Uterus (tissue), 4 donors: Measurements from ENCODE around the gene TMEM40. TPM values are rescaled to one million over a fixed set of nuclear protein-coding genes. Genes with fewer than 3 reads are reported as not detected.

Experiments
- DNase-seq, 2 donors: peaks; one replicate each; pipeline ENCODE4 v3.0.0-alpha.2; 2019 to 2020
- H3K27ac ChIP-seq, 2 donors: fragments of 200-600 bp; sonication (generic); 1 replicate in 1 of 2; 2 replicates in 1 of 2; pipeline ENCODE4 v1.5.1; 2016 to 2018
- H3K27me3 ChIP-seq, 2 donors: fragments of 200-600 bp; sonication (generic); one replicate each; pipeline ENCODE4 v1.5.1; 2018 to 2019; ENCODE audit warnings: control low read depth in 1 of 2
- H3K36me3 ChIP-seq, 2 donors: fragments of 200-600 bp; sonication (generic); one replicate each; pipeline ENCODE4 v1.5.1; 2019; ENCODE audit warnings: control low read depth in 1 of 2
- H3K4me1 ChIP-seq, 2 donors: fragments of 200-600 bp; sonication (generic); one replicate each; pipeline ENCODE4 v1.5.1; 2018 to 2019; ENCODE audit warnings: control low read depth in 1 of 2
- H3K4me3 ChIP-seq, 2 donors: fragments of 200-600 bp; sonication (generic); 1 replicate in 1 of 2; 2 replicates in 1 of 2; pipeline ENCODE4 v1.5.1; 2018 to 2019; ENCODE audit warnings: mild to moderate bottlenecking in 1 of 2
- H3K9me3 ChIP-seq, 2 donors: fragments of 200-600 bp; sonication (generic); one replicate each; pipeline ENCODE4 v1.5.1; 2019; ENCODE audit warnings: control low read depth in 1 of 2
- CTCF ChIP-seq, 4 experiments: fragments of 200-600 bp in 2 of 4; fragments of 450-650 bp in 2 of 4; sonication (generic) in 2 of 4; IDR thresholded peaks; one replicate each; pipeline ENCODE4 v1.5.1; 2016 to 2019; ENCODE audit warnings: antibody characterized with exemption in 4 of 4, mild to moderate bottlenecking in 2 of 4, moderate library complexity in 1 of 4
- POLR2A ChIP-seq, 2 donors: fragments of 450-650 bp; IDR thresholded peaks; one replicate each; pipeline ENCODE4 v1.6.1; 2016; ENCODE audit warnings: antibody characterized with exemption in 2 of 2, mild to moderate bottlenecking in 1 of 2, moderate library complexity in 1 of 2
- intact Hi-C: fragments of 100-400 bp; cut with DNase I; formaldehyde crosslinking; loops from one replicate; pipeline ENCODE4 v1.15.1; 2023; ENCODE audit warnings: low total_unique reads
- total RNA-seq, 4 donors: library from RNA; depleted of rRNA in 3 of 4; stranded (reverse); fragments of >200 nt in 3 of 4; gene quantifications; one replicate each; pipeline versions ENCODE4 v1.1.0 to v1.2.4, GENCODE V29; 2014 to 2023
- donor health status: DM: yes; HTN: yes; CAD: no.

The TMEM40 gene
- total RNA-seq, 4 donors from 2014 or later = not detected

GRCh38 chr3:12708584-12709192, 50.4 kb downstream of the TMEM40 start:
- H3K4me1 ChIP-seq = no peaks in the 10 kb centered on the region
- peak; percentile 35 to 36 for DNase-seq
- no peaks in the 10 kb centered on the region for H3K9me3 ChIP-seq

GRCh38 chr3:12707449-12707848, 51.6 kb downstream of the TMEM40 start:
- Histone ChIP-seq H3K9me3 (no peaks in the 10 kb centered on the region), H3K36me3 (no peaks in the 10 kb centered on the region), H3K4me1 (no peaks in the 10 kb centered on the region), H3K27me3 (no peaks in the 10 kb centered on the region), H3K27ac (no peak overlapping the region), H3K4me3 (no peak overlapping the region)
- DNase-seq = no peak
- TF ChIP-seq POLR2A (IDR thresholded peaks at IDR 0.05) (no peak), CTCF (IDR thresholded peaks at IDR 0.05) (no peak)
- intact Hi-C loops = no loop called here

More at GRCh38 chr3:12708584-12709192, 50.4 kb downstream of the TMEM40 start:
- intact Hi-C loops = no loop called here
- H3K36me3 ChIP-seq = no peaks in the 10 kb centered on the region
- H3K4me3 ChIP-seq = no peak overlapping the region
- no peak for TF ChIP-seq POLR2A (IDR thresholded peaks at IDR 0.05)
- TF ChIP-seq CTCF (IDR thresholded peaks at IDR 0.05) = no peak
- H3K27me3 ChIP-seq = no peaks in the 10 kb centered on the region
- no peak overlapping the region for H3K27ac ChIP-seq

- no peaks in the 10 kb centered on the region for H3K4me1 ChIP-seq
- intact Hi-C loops = no loop called here
- H3K9me3 ChIP-seq = no peaks in the 10 kb centered on the region
- H3K36me3 ChIP-seq = no peaks in the 10 kb centered on the region
- DNase-seq = peak; percentile 24
- H3K27me3 ChIP-seq = no peaks in the 10 kb centered on the region
- TF ChIP-seq POLR2A (IDR thresholded peaks at IDR 0.05) = no peak
- peak; percentile 7 to 61 (median 44) for TF ChIP-seq CTCF (IDR thresholded peaks at IDR 0.05)
- H3K4me3 ChIP-seq = no peak overlapping the region
- H3K27ac ChIP-seq = no peak overlapping the region
Measured at GRCh38 chr3:12706504-12707253, 52.4 kb downstream of the TMEM40 start.

- H3K9me3 ChIP-seq = no peaks in the 10 kb centered on the region
- H3K27me3 ChIP-seq = no peaks in the 10 kb centered on the region
- H3K4me3 ChIP-seq = no peak overlapping the region
- H3K27ac ChIP-seq = no peak overlapping the region
- intact Hi-C loops = no loop called here
- TF ChIP-seq POLR2A (IDR thresholded peaks at IDR 0.05) (no peak), CTCF (IDR thresholded peaks at IDR 0.05) (no peak)
- DNase-seq = no peak
- H3K4me1 ChIP-seq = no peaks in the 10 kb centered on the region
- H3K36me3 ChIP-seq = no peaks in the 10 kb centered on the region
Measured at GRCh38 chr3:12705981-12706380, 53.1 kb downstream of the TMEM40 start.

- TF ChIP-seq POLR2A (IDR thresholded peaks at IDR 0.05) (no peak), CTCF (IDR thresholded peaks at IDR 0.05) (no peak)
- H3K4me1 ChIP-seq = no peaks in the 10 kb centered on the region
- no peaks in the 10 kb centered on the region for H3K27me3 ChIP-seq
- DNase-seq = no peak
- no peaks in the 10 kb centered on the region for H3K9me3 ChIP-seq
- no peaks in the 10 kb centered on the region for H3K36me3 ChIP-seq
- no peak overlapping the region for H3K27ac ChIP-seq
- no peak overlapping the region for H3K4me3 ChIP-seq
- intact Hi-C loops = no loop called here
Measured at GRCh38 chr3:12705374-12705926, 53.6 kb downstream of the TMEM40 start.
